Muscle of arm (tissue), 12 donors: Measurements from ENCODE around the gene DNAI1. TPM values are rescaled to one million over a fixed set of nuclear protein-coding genes. Genes with fewer than 3 reads are reported as not detected.
"Not testable (repeated sequence)": the region's sequence is repeated elsewhere in the genome, so short reads cannot be mapped to it uniquely, and the experiment has no call there.

ENCODE experiments used
- DNase-seq: peaks from one replicate; pipeline ENCODE4 v3.0.0-alpha.2; 2013
- polyA plus RNA-seq, 12 donors: library from polyadenylated mRNA; unstranded; fragments of 120-200 nt; gene quantifications; one replicate each; pipeline ENCODE4 v1.2.1, GENCODE V29; 2013; ENCODE audit not compliant: insufficient read length in 12 of 12

The DNAI1 gene
- polyA plus RNA-seq, 12 donors, result 0.25 to 0.28 TPM; not detected in 10

DNA sequence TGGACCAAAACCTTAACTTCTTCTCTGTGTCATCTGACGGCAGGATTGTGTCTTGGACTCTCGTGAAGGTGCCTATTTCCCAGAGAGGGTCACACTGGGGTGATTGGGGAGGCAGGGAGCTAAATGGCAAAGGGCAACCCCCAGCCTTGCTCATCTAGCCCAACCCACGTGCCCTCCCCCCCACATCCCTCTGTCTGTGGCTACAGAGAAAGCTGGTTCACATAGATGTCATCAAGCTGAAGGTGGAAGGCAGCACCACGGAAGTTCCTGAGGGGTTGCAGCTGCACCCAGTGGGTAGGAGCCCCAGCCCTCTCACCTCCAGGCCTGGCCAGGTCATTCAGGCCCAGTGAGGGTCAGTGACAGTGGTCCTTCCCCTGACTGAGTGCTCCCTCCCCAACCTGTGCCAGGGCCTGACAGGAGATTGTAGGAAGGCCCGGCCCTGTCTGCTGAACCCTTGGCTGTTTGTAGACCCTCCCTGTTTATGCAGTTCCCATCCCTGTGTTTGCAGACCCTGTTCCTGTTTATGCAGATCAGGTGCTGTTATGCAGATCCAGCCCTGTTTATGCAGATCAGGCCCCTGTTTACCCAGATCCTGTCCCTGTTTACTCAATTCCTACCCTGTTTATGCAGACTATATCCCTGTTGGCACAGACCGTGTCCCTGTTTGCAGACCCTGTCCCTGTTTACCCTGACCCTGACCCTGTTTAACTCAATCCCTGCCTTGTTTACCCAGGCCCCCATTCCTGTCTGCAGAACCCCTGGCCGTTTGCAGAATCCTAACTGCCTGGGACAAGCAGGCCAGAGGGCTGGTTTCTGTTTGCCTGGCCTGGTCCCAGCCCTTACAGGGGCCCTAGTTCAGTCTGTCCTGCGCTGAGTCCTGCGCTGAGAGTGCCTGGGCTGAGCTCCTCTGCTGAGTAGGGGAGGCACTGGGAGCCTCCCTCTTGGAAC, 53.8 kb downstream of the DNAI1 start:
- DNase-seq, result no peak

GRCh38 chr9:34513567-34514214, 55.1 kb downstream of the DNAI1 start:
- no peak for DNase-seq

GRCh38 chr9:34514401-34514800, 55.8 kb downstream of the DNAI1 start:
- DNase-seq, result no peak

DNA sequence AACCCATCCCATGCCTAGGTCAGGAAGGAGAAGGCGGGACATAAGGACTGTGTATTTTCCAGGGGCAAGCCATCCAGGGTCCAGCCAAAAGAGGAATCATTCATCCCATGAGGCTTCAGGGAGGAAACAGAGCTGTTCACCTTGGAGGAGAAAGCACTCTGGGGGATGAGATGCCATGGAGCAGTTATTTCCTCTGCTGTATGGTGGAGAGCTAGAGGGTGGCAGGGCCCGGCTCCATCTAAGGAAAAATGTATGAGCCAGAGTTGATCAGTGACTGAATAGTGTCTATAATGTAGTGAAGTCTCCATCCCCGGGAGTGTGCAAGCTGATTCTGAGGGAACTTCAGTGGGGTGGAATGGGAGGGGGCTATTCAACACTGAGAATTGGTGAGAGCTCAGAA, 56.2 kb downstream of the DNAI1 start:
- no peak for DNase-seq

- no peak for DNase-seq
Observed at GRCh38 chr9:34515959-34516358, 57.4 kb downstream of the DNAI1 start.

DNA sequence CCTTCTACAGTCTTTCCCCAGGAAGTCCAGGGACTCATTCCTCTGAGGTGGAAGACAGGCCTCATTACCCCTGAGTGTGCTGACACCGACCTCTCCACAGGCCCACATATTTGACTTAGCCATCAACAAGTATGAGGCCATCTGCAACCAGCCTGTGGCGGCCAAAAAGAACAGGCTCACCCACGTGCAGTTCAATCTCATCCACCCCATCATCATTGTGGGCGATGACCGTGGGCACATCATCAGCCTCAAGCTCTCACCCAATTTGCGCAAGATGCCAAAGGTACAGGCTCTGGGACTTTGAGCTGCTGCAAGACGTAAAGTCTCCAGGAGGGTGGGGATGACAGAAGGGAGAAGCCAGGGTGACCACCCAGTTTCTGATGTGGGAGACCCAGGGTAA, 58.6 kb downstream of the DNAI1 start:
- no peak for DNase-seq

- no peak for DNase-seq
Observed at GRCh38 chr9:34518110-34518616, 59.6 kb downstream of the DNAI1 start.

DNA sequence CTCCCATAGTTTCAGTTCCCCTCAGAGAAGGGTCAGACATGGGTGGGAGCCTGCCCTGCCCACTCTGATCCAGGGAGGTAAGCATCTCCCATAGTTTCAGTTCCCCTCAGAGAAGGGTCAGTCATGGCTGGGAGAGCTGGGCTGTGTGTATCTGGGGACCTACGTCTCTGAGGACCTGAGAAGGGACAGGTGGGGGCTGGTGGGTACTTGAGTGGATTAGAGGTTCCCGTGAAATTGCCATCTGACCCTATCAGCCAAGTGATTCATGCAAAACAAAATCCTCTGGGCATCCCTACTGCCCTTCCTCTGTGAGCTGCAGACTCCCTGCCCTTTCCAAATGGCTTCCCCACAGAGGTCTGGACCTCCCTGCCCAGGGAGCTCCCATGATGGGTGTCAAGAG, 60.3 kb downstream of the DNAI1 start:
- no peak for DNase-seq

DNA sequence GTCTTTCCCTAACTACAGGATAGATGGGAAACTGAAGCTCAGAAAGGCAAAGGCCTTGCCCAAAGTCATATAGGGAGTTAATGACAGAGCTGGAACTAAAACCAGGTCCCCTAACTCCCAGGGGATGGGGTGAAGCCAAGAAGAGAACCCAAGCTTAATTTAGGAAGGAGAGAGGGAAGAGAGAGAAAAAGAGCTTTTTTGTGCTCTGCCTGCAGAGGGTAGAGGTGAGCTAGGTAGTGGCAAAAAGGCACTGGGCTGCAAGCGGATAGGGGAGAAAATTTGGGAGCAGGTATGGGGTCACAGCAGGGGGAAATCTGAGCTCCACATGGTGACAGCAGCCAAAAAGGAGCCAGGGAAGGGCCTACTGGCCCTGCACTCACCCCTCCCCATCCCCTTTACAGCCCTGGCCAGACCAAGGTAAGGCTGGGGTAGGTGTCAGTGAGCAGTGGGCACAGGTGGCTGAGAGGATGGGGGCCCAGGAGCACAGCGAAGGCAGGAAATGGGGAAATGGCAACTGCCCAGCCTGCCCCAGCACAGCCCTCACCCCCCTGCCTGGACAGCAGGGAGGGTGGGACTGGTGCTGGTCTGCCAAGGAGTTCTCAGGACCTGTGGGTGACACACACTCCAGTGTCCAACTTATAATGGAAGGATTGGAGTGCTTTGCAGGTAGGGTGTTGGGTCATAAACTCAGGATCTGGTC, 60.9 kb downstream of the DNAI1 start:
- DNase-seq, result no peak

GRCh38 chr9:34520096-34520495, 61.5 kb downstream of the DNAI1 start:
- no peak for DNase-seq

GRCh38 chr9:34520505-34521385, 62.1 kb downstream of the DNAI1 start:
- DNase-seq, result no peak

GRCh38 chr9:34521406-34522045, 62.9 kb downstream of the DNAI1 start:
- no peak for DNase-seq

DNA sequence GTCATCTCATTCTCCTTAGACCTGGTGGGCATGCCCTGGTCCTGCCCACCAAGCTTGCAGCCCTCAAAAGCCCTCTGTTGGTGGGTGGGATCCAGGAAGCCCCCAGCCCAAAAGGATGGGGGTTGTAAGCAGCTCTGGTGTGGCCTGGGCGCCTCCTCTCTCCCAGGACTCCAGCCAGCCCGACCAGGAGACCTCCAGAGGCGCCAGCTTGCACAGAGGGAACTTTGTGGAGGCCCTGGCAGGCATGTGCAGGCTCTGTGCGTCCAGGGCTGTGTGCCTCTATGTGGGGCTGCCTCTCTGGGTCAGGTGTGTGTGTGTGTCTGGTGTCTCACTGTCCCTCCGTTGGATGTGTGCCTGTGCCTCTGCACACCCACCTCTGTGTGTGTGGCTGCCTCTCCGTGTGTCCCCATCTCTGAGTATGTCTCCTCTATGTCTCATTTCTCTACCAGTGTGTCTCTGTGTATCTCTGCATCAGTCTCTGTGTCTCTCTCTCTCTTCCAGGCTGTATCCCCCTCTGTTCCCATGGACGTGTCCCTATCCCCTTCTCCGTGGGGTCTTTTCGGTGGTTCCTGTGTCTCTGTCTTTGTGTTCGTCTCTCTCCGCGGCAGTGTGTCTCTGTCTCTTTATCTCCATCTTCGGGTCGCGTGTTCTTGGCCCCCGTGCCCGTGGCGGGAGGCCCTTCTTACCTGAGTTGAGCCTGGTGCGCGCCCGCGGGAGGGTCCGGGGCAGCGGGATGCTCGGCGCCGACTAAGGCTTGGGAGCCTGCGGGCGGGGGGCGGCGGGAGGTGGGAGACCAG, 63.7 kb downstream of the DNAI1 start:
- no peak for DNase-seq

DNA sequence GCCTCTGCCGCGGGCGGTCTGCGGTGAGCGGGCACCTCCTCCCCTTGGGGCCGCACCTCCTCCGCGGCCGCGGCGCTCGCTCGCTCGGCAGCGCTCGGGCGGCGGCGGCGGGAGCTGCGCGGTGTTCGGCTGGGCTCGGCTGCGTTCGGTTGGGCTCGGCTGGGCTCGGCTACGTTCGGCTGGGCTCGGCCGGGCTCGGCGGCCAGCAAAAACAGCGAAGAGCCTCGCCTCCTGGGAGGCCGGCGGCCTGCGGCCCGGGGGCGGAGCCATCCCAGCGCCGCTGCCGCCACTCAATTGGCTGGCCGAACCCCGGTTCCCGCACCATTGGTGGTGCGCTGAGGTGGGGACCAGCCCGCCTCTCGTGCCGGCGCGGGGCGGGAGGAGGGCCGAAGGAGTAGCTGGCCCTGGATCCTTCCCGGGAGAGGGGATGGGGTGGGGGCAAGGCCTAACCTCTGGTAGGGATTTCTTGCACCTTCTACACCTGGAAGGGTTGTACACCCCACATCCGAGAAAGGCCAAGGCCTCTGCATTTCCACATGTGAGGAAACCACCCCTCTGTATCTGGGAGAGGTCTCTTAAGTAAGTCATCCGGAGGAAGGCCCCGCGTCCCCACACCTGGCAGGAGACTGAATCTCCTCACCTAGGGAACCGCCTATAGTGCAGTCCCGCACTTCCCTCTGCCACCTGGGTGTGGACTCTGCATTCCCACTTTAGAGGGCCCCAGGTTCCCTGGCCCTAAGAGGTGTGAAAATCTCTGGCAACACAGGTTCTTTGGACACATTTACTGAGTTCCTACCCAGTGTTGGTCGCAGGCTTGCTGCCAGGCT, 64.6 kb downstream of the DNAI1 start, which contains the start of gene ENHO:
TSS of gene ENHO (minus strand) at position 20 of the 827 bp plus-strand sequence. CDS start 1,295 bp downstream, outside the sequence.
- DNase-seq, result peak; percentile 90

- no peak for DNase-seq
Observed at GRCh38 chr9:34524349-34524748, 65.7 kb downstream of the DNAI1 start.

DNA sequence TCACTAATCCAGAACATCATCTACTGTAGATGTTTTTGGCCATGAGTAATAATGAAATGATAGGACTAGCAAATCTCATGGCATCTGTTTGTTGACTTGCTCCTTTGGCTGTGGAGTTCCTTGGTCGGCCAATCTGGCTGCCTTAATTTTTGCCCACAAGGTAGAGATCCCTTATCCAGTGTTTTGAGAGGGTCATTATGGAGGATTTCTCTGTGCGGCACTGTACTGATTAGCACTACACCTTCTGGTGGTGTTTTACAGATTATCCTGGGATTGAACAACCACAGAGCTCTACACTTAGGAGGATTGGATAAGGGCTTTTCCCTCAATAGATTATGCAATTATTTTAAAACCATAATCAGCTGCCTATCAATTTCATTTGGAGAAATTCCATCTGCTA, 67.4 kb downstream of the DNAI1 start:
- DNase-seq, result no peak

- DNase-seq, result not testable (repeated sequence)
Observed at GRCh38 chr9:34532041-34532440, 73.4 kb downstream of the DNAI1 start.

DNA sequence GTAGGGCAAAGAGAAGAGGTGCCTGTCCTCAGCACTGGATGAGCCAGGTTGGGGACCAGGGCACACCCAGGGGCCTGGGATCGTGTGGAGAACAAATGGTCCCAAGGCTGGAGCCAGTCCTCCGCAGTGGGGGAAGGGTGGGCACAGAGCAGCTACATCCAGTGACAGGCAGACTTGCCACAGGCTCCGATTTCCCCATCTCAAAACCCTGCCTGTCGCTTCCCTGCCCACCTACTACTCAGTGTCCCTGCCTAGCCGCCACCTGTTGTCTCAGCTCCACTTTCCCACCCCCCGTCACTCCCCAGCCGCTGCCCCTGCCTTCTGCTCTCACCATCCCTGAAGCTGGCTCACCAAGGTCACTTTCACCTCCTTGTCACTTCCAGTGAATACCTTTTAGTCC, 78.1 kb downstream of the DNAI1 start:
- DNase-seq, result no peak

DNA sequence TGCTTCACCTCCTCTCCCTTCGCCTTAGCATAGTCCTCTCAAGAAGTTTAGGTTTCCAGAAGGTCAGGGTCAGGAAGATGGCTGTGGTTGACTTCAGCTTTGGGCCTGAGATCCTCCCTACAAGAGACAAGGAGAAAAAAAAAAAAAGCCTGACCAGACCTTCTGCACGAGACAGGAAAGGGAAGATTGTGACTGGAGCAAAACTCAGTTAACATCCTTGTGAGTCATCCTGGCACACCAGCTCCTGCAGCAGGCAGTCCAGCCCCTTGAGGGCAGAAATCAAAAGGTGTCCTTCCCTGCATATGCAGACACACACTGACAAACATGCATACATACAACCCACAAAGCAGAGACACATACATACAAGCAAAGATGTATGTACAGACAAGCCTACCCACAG, 82.2 kb downstream of the DNAI1 start:
- DNase-seq, result no peak
